ENCODE measurements around the gene EPHX1.
A peak's percentile ranks its signal among the peaks of the same experiment; 100 is the strongest.

EPHX1 gene

DNA sequence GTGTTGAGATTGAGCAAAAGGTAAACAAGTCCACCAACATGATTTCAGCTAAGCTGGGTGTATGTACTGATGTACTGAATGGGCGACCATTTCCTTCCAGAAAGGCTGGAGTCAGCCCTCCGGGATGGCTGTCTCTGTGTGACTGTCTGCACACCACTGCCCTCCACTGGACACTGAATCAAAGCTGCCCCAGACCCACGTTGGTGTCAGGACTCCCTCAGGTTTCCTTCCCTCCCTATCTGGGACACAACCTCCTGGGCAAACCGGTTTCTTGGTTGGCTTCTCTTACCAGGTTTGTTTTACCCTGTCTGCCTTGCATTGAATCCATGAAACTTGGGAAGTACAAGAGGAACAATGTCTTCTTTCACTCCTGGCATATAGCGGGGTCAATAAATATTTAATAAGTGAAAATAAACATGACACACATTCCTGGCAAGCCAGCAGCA is 37.6 kb upstream of the EPHX1 start:
- H3K4me2 ChIP-seq (ENCODE audit: low read depth, low read length, poor library complexity, severe bottlenecking), result peak overlapping the region; percentile 40
- peak overlapping the region; percentile 91 for H2AFZ ChIP-seq (ENCODE audit: low read length)
- H3K27me3 ChIP-seq (ENCODE audit: insufficient read depth, low read length, poor library complexity, severe bottlenecking), result no peaks in the 10 kb centered on the region
- no peaks in the 10 kb centered on the region for H3K9me2 ChIP-seq (replicated peaks; ENCODE audit: low read depth, low read length)
- peak overlapping the region; percentile 11 for H3K9ac ChIP-seq (ENCODE audit: low read depth, low read length, poor library complexity, severe bottlenecking)
- H3K79me2 ChIP-seq (ENCODE audit: insufficient read depth, low read length), result peaks cover 18% of the 10 kb centered on the region
- H3K4me3 ChIP-seq (ENCODE audit: low read length, poor library complexity, severe bottlenecking), result no peak overlapping the region
- no peaks in the 10 kb centered on the region for H3K9me3 ChIP-seq (ENCODE audit: insufficient read depth, low read depth, low read length)
- H4K20me1 ChIP-seq (ENCODE audit: insufficient read depth, low read length, poor library complexity, severe bottlenecking), result no peaks in the 10 kb centered on the region
- no peaks in the 10 kb centered on the region for H3F3A ChIP-seq (ENCODE audit: low read depth)
- H3K4me1 ChIP-seq (ENCODE audit: insufficient read depth, low read length, poor library complexity, severe bottlenecking), result peaks cover 46% of the 10 kb centered on the region
- TF ChIP-seq, protein P1, sequence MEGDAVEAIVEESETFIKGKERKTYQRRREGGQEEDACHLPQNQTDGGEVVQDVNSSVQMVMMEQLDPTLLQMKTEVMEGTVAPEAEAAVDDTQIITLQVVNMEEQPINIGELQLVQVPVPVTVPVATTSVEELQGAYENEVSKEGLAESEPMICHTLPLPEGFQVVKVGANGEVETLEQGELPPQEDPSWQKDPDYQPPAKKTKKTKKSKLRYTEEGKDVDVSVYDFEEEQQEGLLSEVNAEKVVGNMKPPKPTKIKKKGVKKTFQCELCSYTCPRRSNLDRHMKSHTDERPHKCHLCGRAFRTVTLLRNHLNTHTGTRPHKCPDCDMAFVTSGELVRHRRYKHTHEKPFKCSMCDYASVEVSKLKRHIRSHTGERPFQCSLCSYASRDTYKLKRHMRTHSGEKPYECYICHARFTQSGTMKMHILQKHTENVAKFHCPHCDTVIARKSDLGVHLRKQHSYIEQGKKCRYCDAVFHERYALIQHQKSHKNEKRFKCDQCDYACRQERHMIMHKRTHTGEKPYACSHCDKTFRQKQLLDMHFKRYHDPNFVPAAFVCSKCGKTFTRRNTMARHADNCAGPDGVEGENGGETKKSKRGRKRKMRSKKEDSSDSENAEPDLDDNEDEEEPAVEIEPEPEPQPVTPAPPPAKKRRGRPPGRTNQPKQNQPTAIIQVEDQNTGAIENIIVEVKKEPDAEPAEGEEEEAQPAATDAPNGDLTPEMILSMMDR (conservative IDR thresholded peaks at IDR 0.05; ENCODE audit: low read length), result peak; percentile 84
- no peak for TF ChIP-seq EZH2phosphoT487 (IDR thresholded peaks at IDR 0.05; ENCODE audit: borderline replicate concordance)
- H3K36me3 ChIP-seq (ENCODE audit: insufficient read depth, low read length), result no peaks in the 10 kb centered on the region

DNA sequence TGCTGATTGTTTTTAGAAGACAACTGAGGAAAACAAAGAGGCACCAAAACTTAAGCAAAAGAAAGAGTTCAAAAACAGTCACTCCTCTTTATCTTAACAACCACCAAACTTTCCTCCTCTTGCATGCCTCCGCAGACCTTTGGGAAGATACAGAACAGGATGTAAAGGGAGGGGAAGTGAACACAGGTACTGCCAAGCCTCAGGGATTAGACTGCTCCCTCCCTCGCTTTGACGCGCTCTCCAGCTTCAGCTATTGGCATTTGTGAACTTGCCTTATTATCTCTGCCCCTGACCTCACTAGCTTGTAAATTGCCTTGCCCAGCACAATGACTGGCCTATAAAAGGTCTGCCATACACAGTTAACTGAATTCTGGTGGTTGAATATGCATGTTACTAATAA is 37.1 kb upstream of the EPHX1 start:
- Histone ChIP-seq H3K9me2 (replicated peaks; ENCODE audit: low read depth, low read length) (no peaks in the 10 kb centered on the region), H3K27me3 (ENCODE audit: insufficient read depth, low read length, poor library complexity, severe bottlenecking) (no peaks in the 10 kb centered on the region), H3K9ac (ENCODE audit: low read depth, low read length, poor library complexity, severe bottlenecking) (peak overlapping the region; percentile 11), H3K4me3 (ENCODE audit: low read length, poor library complexity, severe bottlenecking) (no peak overlapping the region), H3K36me3 (ENCODE audit: insufficient read depth, low read length) (no peaks in the 10 kb centered on the region), H3K4me1 (ENCODE audit: insufficient read depth, low read length, poor library complexity, severe bottlenecking) (peaks cover 41% of the 10 kb centered on the region), H3K9me3 (ENCODE audit: insufficient read depth, low read depth, low read length) (no peaks in the 10 kb centered on the region), H3K79me2 (ENCODE audit: insufficient read depth, low read length) (peaks cover 19% of the 10 kb centered on the region), H4K20me1 (ENCODE audit: insufficient read depth, low read length, poor library complexity, severe bottlenecking) (no peaks in the 10 kb centered on the region), H2AFZ (ENCODE audit: low read length) (no peak overlapping the region), H3K4me2 (ENCODE audit: low read depth, low read length, poor library complexity, severe bottlenecking) (peak overlapping the region; percentile 40), H3F3A (ENCODE audit: low read depth) (peaks cover under 1% of the 10 kb centered on the region; the same call in 1 of the 2 replicates)
- no peak for TF ChIP-seq EZH2phosphoT487 (IDR thresholded peaks at IDR 0.05; ENCODE audit: borderline replicate concordance)
- TF ChIP-seq, protein P1 (conservative IDR thresholded peaks at IDR 0.05; ENCODE audit: low read length), result no peak

DNA sequence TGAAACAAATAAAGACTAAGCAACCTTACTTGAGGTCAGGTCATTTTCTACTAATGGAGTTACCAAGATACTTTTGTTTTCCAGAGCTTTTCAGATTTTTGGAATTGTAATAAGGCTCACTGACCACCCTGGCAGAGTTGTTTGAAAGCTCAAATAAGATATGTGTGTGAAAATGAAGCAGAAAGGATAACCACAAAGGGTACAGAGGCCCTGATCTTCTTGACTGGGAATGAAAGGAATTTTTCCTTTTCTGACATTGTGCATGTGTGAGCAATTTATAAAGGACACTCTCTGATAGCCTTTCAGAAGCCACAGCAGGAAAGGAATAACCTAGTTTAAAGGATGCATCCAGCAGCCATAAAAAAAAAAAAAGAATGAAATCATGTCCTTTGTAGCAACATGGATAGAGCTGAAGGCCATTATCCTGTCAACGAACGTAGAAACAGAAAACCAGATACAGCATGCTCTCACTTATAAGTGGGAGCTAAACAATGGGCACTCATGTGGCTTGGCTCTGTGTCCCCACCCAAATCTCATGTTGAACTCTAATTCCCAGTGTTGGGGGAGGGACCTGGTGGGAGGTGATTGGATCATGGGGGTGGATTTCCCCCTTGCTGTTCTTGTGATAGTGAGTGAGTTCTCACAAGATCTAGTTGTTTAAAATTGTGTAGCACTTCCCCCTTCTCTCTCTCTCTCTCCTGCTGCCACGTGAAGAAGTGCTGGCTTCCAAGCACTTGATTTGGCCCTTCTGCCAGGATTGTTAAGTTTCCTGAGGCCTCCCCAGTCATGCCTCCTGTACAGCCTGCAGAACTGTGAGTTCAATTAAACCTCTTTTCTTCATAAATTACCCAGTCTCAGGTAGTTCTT is 35.4 kb upstream of the EPHX1 start:
- Histone ChIP-seq H3K27me3 (ENCODE audit: insufficient read depth, low read length, poor library complexity, severe bottlenecking) (no peaks in the 10 kb centered on the region), H3K4me1 (ENCODE audit: insufficient read depth, low read length, poor library complexity, severe bottlenecking) (peaks cover 37% of the 10 kb centered on the region), H2AFZ (ENCODE audit: low read length) (no peak overlapping the region), H3K36me3 (ENCODE audit: insufficient read depth, low read length) (no peaks in the 10 kb centered on the region), H3F3A (ENCODE audit: low read depth) (peaks cover 2% of the 10 kb centered on the region; the same call in 1 of the 2 replicates), H3K4me2 (ENCODE audit: low read depth, low read length, poor library complexity, severe bottlenecking) (peak overlapping the region; percentile 15), H3K9ac (ENCODE audit: low read depth, low read length, poor library complexity, severe bottlenecking) (peak overlapping the region; percentile 18), H3K4me3 (ENCODE audit: low read length, poor library complexity, severe bottlenecking) (no peak overlapping the region), H3K9me3 (ENCODE audit: insufficient read depth, low read depth, low read length) (no peaks in the 10 kb centered on the region), H4K20me1 (ENCODE audit: insufficient read depth, low read length, poor library complexity, severe bottlenecking) (peaks cover 13% of the 10 kb centered on the region), H3K79me2 (ENCODE audit: insufficient read depth, low read length) (peaks cover 36% of the 10 kb centered on the region), H3K9me2 (replicated peaks; ENCODE audit: low read depth, low read length) (no peaks in the 10 kb centered on the region)
- TF ChIP-seq EZH2phosphoT487 (IDR thresholded peaks at IDR 0.05; ENCODE audit: borderline replicate concordance), result no peak
- TF ChIP-seq, protein P1 (conservative IDR thresholded peaks at IDR 0.05; ENCODE audit: low read length), result no peak
